ENCODE results near the gene TMEM108.

The TMEM108 gene

DNA sequence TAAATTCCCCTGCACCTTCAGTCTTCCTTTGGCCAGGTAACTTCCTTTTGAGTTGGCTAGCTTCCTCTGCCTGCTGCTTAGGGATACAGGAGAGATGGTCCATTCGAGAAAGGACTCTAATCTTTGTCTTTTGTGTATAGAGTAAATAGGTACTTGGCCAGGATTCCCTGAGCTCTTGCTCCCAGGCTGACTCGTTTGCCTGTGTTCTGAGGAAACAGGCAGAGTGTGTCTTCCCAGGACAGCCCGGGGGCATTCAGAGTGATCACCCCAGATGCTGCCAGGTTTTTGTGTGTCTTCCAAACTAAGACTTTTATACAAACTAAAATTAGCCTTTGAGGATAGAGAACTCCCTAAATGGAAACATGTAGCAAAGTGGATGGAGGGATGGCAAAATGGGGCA, 39.5 kb downstream of the TMEM108 start:
- H3K4me3 Mint-ChIP-seq: no peak overlapping the region

DNA sequence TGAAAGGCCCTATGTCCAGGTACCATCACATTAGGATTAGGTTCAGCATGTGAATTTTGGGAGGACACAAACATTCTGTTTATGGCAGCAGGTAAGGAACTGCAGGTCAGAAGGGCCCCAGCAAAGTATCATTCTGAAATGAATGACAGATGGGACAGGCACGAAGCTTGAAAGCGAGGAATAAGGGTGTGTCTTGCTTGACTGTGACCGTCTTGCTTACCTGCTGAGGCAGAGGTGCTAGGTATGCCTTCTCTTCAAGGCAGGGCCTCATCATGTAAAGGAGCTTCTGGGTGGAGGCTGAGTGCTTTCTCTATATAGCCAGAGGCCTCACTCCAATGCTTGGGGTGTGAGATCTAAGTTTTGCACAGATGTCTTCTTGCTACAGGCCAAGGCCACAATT, 41.4 kb downstream of the TMEM108 start:
- no peaks in the 10 kb centered on the region for H3K4me1 Mint-ChIP-seq (ENCODE audit: low read depth)
- no peak overlapping the region for H3K4me3 Mint-ChIP-seq
- H3K27ac Mint-ChIP-seq: no peak overlapping the region
- no peaks in the 10 kb centered on the region for H3K9me3 Mint-ChIP-seq (ENCODE audit: low read depth)
- H3K27me3 Mint-ChIP-seq: peaks cover 13% of the 10 kb centered on the region
- no peaks in the 10 kb centered on the region for H3K36me3 Mint-ChIP-seq

More for the DNA sequence above, 39.5 kb downstream of the TMEM108 start:
- Mint-ChIP-seq H3K27me3 (peaks cover 14% of the 10 kb centered on the region), H3K9me3 (ENCODE audit: low read depth) (no peaks in the 10 kb centered on the region), H3K4me1 (ENCODE audit: low read depth) (no peaks in the 10 kb centered on the region), H3K27ac (no peak overlapping the region), H3K36me3 (no peaks in the 10 kb centered on the region)

DNA sequence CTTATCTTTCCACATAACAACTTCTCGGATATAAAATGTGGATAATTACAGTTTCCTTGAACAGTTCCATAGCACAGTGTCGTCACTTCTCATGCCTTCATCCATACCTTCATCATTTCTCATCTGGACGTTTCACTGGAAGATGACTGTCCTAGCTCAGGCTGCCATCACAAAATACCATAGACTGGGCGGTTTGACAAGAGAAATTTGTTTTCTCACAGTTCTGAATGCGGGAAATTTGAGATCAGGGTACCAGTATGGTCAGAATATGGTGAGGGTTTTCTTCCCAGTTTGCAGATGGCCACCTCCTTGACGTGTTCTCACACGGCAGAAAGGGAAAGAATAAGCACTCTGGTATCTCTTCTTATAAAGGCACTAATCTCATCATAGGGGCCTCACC, 42.8 kb downstream of the TMEM108 start:
- H3K9me3 Mint-ChIP-seq (ENCODE audit: low read depth): no peaks in the 10 kb centered on the region
- no peaks in the 10 kb centered on the region for H3K36me3 Mint-ChIP-seq
- no peak overlapping the region for H3K27ac Mint-ChIP-seq
- peaks cover 2% of the 10 kb centered on the region for H3K27me3 Mint-ChIP-seq
- no peak overlapping the region for H3K4me3 Mint-ChIP-seq
- no peaks in the 10 kb centered on the region for H3K4me1 Mint-ChIP-seq (ENCODE audit: low read depth)

DNA sequence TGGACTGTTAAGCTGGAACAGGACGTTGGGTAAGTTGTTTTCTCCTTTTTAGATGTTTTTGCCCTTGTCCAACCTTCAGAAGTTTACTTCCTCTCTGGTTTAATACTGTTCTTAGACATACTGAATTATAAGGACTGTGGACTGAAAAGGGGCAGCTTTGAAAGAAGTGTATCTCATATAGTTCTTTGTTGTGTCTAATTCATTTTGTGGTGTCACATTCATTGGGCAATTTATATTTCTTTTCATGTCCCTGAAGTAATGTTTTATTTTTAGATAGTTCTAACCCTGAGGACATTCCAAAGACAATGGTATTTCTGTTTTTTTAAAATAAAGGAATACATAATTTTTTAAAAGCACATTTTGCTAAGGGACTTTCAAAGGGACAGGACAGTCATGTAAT, 45.2 kb downstream of the TMEM108 start:
- H3K9me3 Mint-ChIP-seq (ENCODE audit: low read depth): no peaks in the 10 kb centered on the region
- no peaks in the 10 kb centered on the region for H3K36me3 Mint-ChIP-seq
- no peak overlapping the region for H3K27ac Mint-ChIP-seq
- no peaks in the 10 kb centered on the region for H3K4me1 Mint-ChIP-seq (ENCODE audit: low read depth)
- H3K27me3 Mint-ChIP-seq: peaks cover 2% of the 10 kb centered on the region
- no peak overlapping the region for H3K4me3 Mint-ChIP-seq

DNA sequence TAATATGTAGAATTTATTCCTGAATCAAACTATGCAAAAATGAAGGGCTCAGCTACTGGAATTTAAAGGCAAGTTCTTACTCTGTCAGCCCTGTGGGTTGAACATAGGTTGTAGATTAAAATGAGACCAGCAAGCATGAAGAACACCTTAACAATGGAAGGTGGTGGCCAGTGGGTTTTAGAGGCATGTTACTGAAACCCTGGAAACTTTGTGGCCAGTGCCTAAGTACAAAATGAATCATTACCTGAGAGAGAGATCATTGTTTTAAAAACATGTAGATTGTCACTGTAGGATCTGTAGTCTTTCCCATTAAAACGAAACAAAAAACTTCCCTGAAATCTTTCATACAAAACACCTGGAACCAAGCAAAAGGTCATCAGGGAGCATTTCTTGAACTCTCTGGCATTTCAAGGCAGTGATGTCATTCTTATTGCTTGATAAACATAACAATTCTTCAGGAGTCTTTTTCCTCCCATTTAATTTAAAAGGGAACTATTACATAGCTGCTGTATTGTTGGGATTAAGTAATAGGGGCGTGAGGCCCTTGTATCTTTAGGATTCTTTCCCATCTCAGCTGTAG, 51.8 kb downstream of the TMEM108 start:
- Mint-ChIP-seq H3K4me3 (no peak overlapping the region), H3K36me3 (no peaks in the 10 kb centered on the region), H3K4me1 (ENCODE audit: low read depth) (no peaks in the 10 kb centered on the region), H3K9me3 (ENCODE audit: low read depth) (no peaks in the 10 kb centered on the region), H3K27ac (no peak overlapping the region), H3K27me3 (peaks cover 2% of the 10 kb centered on the region)

DNA sequence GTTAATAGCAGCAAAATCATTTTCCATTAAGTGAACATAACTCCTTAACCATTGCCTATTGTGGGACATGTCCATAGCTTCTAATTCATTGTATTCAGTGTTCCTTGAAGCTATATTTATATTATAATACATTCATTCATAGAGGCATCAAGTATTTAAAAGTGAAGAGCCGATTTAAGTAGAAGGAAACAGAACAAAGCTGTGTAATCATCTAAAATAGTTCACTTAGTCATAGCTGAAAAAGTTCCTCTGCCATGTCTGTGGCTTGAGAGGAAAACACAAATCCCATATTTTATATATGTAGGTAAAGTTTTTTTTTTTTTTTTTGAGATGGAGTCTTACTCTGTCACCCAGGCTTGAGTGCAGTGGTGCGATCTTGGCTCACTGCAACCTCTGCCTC, 54.5 kb downstream of the TMEM108 start:
- H3K9me3 Mint-ChIP-seq (ENCODE audit: low read depth): no peaks in the 10 kb centered on the region
- no peaks in the 10 kb centered on the region for H3K4me1 Mint-ChIP-seq (ENCODE audit: low read depth)
- H3K4me3 Mint-ChIP-seq: no peak overlapping the region
- H3K27me3 Mint-ChIP-seq: peaks cover 2% of the 10 kb centered on the region
- no peaks in the 10 kb centered on the region for H3K36me3 Mint-ChIP-seq
- no peak overlapping the region for H3K27ac Mint-ChIP-seq

DNA sequence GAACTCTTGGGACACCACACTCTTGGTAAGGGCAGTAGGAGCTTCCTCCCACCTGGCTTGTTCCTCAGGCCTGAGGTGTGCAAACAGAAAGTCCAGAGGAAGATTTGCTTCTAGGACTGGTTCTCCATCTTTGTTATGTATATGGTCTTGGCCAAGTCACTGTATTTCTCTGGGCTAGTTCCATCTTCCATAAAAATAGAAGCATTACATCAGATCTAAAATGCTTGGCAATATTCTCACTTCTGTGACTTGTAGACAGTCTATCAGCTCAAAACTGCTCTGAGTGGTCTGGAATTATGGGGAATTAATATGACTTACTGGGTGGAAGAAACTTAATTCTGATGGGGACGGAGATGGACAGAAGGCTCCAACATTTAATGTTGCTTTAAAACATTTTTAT, 55.2 kb downstream of the TMEM108 start:
- Mint-ChIP-seq H3K27ac (no peak overlapping the region), H3K27me3 (peaks cover 2% of the 10 kb centered on the region), H3K9me3 (ENCODE audit: low read depth) (no peaks in the 10 kb centered on the region), H3K36me3 (no peaks in the 10 kb centered on the region), H3K4me3 (no peak overlapping the region), H3K4me1 (ENCODE audit: low read depth) (no peaks in the 10 kb centered on the region)

DNA sequence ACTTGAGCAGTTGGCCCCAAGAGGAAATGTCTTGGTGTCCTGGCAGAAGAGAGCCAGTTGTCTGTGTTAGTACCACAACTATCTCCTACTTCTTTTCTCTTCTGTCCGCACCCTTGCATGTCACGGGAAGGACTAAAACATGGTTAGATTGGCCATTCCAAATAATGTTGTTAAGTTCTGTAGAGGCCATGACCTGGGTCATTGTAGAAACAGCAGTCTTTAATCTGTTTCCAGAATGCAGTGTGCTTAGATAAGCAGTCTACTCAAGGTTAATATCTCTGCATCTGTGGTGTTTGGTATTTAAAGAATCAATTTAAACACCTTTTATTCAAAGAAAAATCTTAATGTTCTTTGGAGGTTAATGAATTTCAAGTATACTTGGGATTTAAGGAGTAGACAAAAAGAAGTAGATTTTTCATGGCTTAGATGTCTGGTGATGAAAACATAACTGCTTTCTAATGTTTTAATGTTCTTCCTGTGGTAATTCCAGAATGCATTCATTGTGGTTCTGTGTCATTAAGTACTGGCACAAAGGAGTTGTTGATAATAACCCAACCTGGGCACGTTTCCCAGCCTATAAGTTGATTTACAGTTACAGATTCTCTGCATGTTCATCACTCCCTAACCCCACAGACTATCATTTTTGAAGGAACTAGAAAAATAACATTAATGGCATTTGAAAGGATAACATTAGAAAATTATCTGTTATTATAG, 58.9 kb downstream of the TMEM108 start:
- Mint-ChIP-seq H3K27me3 (peaks cover 4% of the 10 kb centered on the region), H3K9me3 (ENCODE audit: low read depth) (no peaks in the 10 kb centered on the region), H3K27ac (no peak overlapping the region), H3K4me3 (no peak overlapping the region), H3K4me1 (ENCODE audit: low read depth) (no peaks in the 10 kb centered on the region), H3K36me3 (no peaks in the 10 kb centered on the region)

DNA sequence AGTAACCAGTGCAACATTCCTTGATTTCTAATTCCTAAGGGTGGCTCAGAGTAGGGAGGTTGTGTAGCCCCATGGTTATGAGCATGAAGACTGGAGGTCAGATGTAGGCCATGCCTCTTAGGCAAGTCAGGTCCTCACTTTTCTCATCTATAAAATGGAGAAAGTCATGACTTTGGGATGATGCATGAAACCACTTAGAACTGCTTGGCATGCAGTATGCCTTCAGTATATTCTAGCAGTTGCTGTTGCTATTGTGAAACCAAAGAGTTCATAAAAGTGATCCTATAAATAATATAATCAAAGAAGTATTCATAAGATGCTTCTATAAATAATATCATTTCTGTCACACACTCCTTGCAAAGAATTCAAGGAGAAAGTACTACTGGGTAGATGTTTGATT, 65.5 kb downstream of the TMEM108 start:
- Mint-ChIP-seq H3K27me3 (peaks cover 3% of the 10 kb centered on the region), H3K27ac (no peak overlapping the region), H3K4me1 (ENCODE audit: low read depth) (no peaks in the 10 kb centered on the region), H3K36me3 (no peaks in the 10 kb centered on the region), H3K9me3 (ENCODE audit: low read depth) (no peaks in the 10 kb centered on the region), H3K4me3 (no peak overlapping the region)

DNA sequence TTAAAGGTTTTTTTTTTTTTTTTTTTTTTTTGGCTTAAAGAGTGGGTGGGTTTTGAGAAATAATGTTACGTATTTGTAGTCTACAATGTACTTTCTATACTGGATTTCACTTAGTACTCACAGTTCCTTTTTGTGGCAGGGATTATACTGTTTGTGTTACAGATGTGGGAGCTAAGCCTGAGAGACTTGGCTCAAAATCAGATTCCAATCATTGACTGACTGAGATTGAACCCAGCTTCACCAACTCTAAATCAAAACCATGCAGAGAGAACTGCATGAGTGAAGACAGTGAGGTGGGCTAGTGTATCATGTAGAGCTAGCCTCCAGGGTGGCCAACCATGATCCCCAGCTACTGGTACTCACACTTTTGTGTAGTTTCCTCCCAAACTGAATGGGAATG, 68.0 kb downstream of the TMEM108 start:
- Mint-ChIP-seq H3K27ac (no peak overlapping the region), H3K27me3 (peaks cover 5% of the 10 kb centered on the region), H3K36me3 (no peaks in the 10 kb centered on the region), H3K9me3 (ENCODE audit: low read depth) (no peaks in the 10 kb centered on the region), H3K4me1 (ENCODE audit: low read depth) (no peaks in the 10 kb centered on the region), H3K4me3 (no peak overlapping the region)

DNA sequence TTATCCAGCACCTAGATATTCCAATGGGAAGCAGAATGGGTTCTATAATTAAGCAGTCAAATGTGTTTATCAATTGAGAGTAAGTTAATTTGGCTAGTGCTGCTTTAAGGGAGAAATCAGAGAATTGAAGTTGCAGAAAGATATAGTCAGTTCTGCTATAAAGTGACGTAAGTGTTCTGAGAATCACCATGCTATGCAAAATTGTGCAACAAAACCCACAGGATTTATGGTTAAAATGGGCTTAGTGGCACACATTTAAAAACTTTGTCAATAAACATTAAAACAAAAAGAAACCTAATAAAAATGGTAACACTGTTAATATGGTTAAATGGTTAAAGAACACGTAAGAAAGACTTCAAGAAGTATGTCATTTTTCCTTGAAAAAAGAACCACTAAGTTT, 74.5 kb downstream of the TMEM108 start:
- H3K4me1 Mint-ChIP-seq (ENCODE audit: low read depth): no peaks in the 10 kb centered on the region
- H3K27me3 Mint-ChIP-seq: peaks cover 4% of the 10 kb centered on the region
- no peaks in the 10 kb centered on the region for H3K9me3 Mint-ChIP-seq (ENCODE audit: low read depth)
- no peak overlapping the region for H3K27ac Mint-ChIP-seq
- H3K4me3 Mint-ChIP-seq: no peak overlapping the region
- H3K36me3 Mint-ChIP-seq: no peaks in the 10 kb centered on the region

DNA sequence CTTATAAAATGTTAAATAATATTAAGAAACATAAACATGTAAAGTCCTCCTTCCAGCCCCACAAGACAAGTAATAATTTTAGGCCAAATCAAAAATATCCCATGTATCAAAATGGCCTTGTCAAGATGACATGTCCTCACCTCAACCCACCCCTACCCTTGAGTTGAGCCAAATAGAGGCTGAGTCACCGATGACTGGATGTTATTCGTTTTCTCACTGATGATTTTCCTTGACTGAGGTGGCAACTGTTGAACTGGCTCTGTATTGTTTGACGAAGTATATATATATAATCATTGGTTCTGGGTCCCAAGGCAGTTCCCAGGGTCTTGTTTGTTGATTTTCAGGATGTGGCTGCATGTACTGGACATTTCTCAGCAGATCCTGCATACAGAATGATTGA, 75.3 kb downstream of the TMEM108 start:
- Mint-ChIP-seq H3K9me3 (ENCODE audit: low read depth) (no peaks in the 10 kb centered on the region), H3K36me3 (no peaks in the 10 kb centered on the region), H3K27me3 (peaks cover 4% of the 10 kb centered on the region), H3K27ac (no peak overlapping the region), H3K4me3 (no peak overlapping the region), H3K4me1 (ENCODE audit: low read depth) (no peaks in the 10 kb centered on the region)

DNA sequence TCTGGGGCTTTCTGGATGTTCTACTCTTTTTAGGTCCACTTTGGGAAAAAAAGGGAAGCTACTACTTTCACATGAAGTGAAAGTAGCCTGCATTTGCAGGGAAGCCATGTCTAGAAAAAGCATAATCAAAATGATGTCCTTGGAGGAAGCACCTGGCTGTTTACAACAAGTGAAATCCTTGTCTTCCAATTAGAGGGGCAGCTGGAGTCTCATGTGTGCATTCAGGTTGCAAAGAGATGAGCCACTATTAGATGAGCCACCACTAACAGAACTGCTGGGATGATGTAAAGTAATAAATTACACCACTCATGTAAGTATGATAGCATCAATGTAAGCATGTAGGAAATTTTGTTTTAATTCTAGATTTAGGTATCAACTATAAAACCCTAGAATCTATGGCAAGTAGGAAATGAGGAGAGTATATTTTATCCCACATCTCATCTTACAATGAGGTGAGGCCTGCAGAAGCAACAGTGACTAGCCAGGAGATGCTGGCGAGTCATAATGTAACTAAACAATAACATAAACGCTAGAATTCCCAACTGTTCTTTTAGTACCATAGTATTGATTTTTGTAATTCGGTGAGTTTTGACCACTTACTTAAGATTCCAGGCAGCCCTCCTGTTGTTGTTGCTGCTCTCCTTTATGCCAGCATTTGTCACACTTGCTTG, 75.9 kb downstream of the TMEM108 start:
- peaks cover 4% of the 10 kb centered on the region for H3K27me3 Mint-ChIP-seq
- no peaks in the 10 kb centered on the region for H3K9me3 Mint-ChIP-seq (ENCODE audit: low read depth)
- H3K36me3 Mint-ChIP-seq: no peaks in the 10 kb centered on the region
- H3K4me1 Mint-ChIP-seq (ENCODE audit: low read depth): no peaks in the 10 kb centered on the region
- H3K27ac Mint-ChIP-seq: no peak overlapping the region
- no peak overlapping the region for H3K4me3 Mint-ChIP-seq

DNA sequence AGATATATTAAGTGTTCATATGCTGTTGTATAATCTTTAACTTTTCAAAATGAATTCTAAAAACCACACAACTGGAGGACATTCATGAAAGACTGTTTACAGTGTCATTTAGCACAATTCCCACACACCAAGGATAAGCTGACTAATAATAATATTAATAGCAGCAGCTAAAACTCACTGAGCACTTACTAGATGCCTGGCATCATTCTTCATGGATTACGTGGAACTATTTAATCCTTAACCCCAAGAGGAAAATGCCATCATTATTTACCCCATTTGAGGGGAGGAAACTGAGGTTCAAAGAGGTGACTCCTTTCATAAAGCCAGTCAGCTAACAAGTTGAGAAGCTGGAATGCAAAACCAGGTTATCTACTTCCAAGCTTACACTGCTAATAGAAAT, 77.0 kb downstream of the TMEM108 start:
- Mint-ChIP-seq H3K9me3 (ENCODE audit: low read depth) (no peaks in the 10 kb centered on the region), H3K36me3 (no peaks in the 10 kb centered on the region), H3K4me1 (ENCODE audit: low read depth) (no peaks in the 10 kb centered on the region), H3K4me3 (no peak overlapping the region), H3K27me3 (peaks cover 2% of the 10 kb centered on the region), H3K27ac (no peak overlapping the region)

DNA sequence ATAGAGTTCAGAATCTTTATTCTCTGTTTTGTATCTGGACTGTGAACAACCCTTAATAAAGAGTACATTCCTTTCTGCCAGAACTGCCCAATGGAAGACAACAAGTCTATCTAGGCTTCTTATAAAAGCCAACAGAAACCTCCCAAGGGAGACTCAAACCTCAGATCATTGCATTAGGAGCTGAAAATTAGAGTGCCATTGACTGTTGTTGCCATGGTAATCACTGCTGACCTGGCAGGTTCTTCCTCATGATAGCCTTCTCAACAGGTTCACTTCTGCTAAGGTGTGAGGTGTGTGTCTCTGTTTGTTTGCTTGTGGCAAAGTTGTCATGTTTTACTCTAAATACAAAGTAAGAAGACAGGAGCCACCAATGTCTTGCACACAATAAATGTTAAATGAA, 79.2 kb downstream of the TMEM108 start:
- H3K36me3 Mint-ChIP-seq: no peaks in the 10 kb centered on the region
- H3K27ac Mint-ChIP-seq: no peak overlapping the region
- no peak overlapping the region for H3K4me3 Mint-ChIP-seq
- no peaks in the 10 kb centered on the region for H3K9me3 Mint-ChIP-seq (ENCODE audit: low read depth)
- H3K27me3 Mint-ChIP-seq: peaks cover 2% of the 10 kb centered on the region
- no peaks in the 10 kb centered on the region for H3K4me1 Mint-ChIP-seq (ENCODE audit: low read depth)

DNA sequence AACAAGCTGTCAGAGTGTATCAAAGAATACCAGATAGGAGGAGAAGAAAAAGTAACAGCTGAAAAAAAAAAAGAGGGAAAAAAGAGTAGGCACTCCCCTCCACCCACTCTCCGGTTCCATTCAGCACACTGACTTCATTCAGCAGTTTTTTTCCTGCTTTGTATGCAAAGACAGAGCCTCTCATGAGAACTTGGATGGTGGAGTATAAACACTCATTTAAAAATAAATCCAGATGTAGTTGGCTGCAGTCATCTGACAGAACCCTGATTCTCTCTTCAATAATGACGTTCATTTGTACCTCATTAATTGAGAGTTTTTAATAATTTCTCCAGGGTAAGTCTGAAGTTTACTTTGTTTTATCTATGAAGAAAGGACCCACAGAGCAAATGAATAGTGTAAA, 81.0 kb downstream of the TMEM108 start:
- Mint-ChIP-seq H3K4me3 (no peak overlapping the region), H3K4me1 (ENCODE audit: low read depth) (no peaks in the 10 kb centered on the region), H3K27me3 (no peaks in the 10 kb centered on the region), H3K9me3 (ENCODE audit: low read depth) (no peaks in the 10 kb centered on the region), H3K27ac (no peak overlapping the region), H3K36me3 (no peaks in the 10 kb centered on the region)
